Liver (tissue), 9 donors: Measurements from ENCODE around the gene PATL1. TPM values are rescaled to one million over a fixed set of nuclear protein-coding genes. Genes with fewer than 3 reads are reported as not detected.

Experiments used
- DNase-seq: peaks from one replicate; pipeline ENCODE4 v3.0.0-alpha.2; 2017; ENCODE audit warnings: low spot score
- H3K27ac ChIP-seq, 2 donors: one replicate each; pipeline ENCODE4 v1.7.0; 2013; ENCODE audit warnings: inconsistent platforms in 2 of 2, low read length in 2 of 2, control low read depth in 1 of 2, low read depth in 1 of 2, mild to moderate bottlenecking in 1 of 2
- H3K27me3 ChIP-seq, 4 donors: one replicate each; pipeline versions ENCODE4 v1.6.1 to v1.7.0; 2013; ENCODE audit warnings: low read length in 3 of 4, inconsistent platforms in 1 of 4, mild to moderate bottlenecking in 1 of 4, moderate library complexity in 1 of 4; ENCODE audit not compliant: control insufficient read depth in 4 of 4, insufficient read depth in 4 of 4
- H3K36me3 ChIP-seq, 4 donors: one replicate each; pipeline versions ENCODE4 v1.6.1 to v1.7.0; 2013; ENCODE audit warnings: low read length in 3 of 4, mild to moderate bottlenecking in 3 of 4, low read depth in 1 of 4, moderate library complexity in 1 of 4; ENCODE audit not compliant: control insufficient read depth in 4 of 4, insufficient read depth in 3 of 4
- H3K4me1 ChIP-seq, 4 donors: one replicate each; pipeline versions ENCODE4 v1.6.1 to v1.7.0; 2013; ENCODE audit warnings: low read length in 3 of 4, mild to moderate bottlenecking in 3 of 4, moderate library complexity in 1 of 4; ENCODE audit not compliant: control insufficient read depth in 4 of 4, insufficient read depth in 4 of 4
- H3K4me3 ChIP-seq, 3 donors: one replicate each; pipeline versions ENCODE4 v1.6.1 to v1.7.0; 2013; ENCODE audit warnings: low read length in 3 of 3, control low read depth in 1 of 3, low read depth in 1 of 3, mild to moderate bottlenecking in 1 of 3
- H3K9ac ChIP-seq, 2 donors: one replicate each; pipeline ENCODE4 v1.7.0; 2013; ENCODE audit warnings: low read length in 2 of 2, mild to moderate bottlenecking in 2 of 2, moderate library complexity in 2 of 2, control low read depth in 1 of 2, low read depth in 1 of 2
- H3K9me3 ChIP-seq, 4 donors: one replicate each; pipeline versions ENCODE4 v1.6.1 to v1.7.0; 2013; ENCODE audit warnings: low read length in 3 of 4; ENCODE audit not compliant: control insufficient read depth in 4 of 4
- ATF3 ChIP-seq: IDR thresholded peaks from 2 replicates; pipeline ENCODE4 v1.6.1; 2016; ENCODE audit warnings: antibody characterized with exemption
- CTCF ChIP-seq: fragments of 150-350 bp; IDR thresholded peaks from 2 replicates; pipeline ENCODE4 v1.5.1; 2017; ENCODE audit warnings: improper control_type of control experiment, low read depth, low read length; ENCODE audit not compliant: missing input control
- EGR1 ChIP-seq, 2 donors: IDR thresholded peaks; 2 replicates each; pipeline ENCODE4 v1.6.1; 2016 to 2018; ENCODE audit warnings: antibody characterized with exemption in 2 of 2, low read depth in 2 of 2
- FOXA1 ChIP-seq: IDR thresholded peaks from 2 replicates; pipeline ENCODE4 v1.6.1; 2016; ENCODE audit warnings: antibody characterized with exemption
- FOXA2 ChIP-seq: IDR thresholded peaks from 2 replicates; pipeline ENCODE4 v1.6.1; 2016; ENCODE audit warnings: antibody characterized with exemption
- GABPA ChIP-seq, 2 donors: IDR thresholded peaks in 1 of 2; conservative IDR thresholded peaks in 1 of 2; 2 replicates each; pipeline ENCODE4 v1.6.1; 2016; ENCODE audit warnings: antibody characterized with exemption in 2 of 2, mild to moderate bottlenecking in 1 of 2, moderate library complexity in 1 of 2
- HNF4A ChIP-seq, 2 donors: conservative IDR thresholded peaks; 2 replicates each; pipeline ENCODE4 v1.6.1; 2016; ENCODE audit warnings: antibody characterized with exemption in 2 of 2, mild to moderate bottlenecking in 2 of 2
- HNF4G ChIP-seq: IDR thresholded peaks from 2 replicates; pipeline ENCODE4 v1.6.1; 2016; ENCODE audit warnings: antibody characterized with exemption
- JUND ChIP-seq, 2 donors: IDR thresholded peaks; 2 replicates each; pipeline ENCODE4 v1.6.1; 2016; ENCODE audit warnings: antibody characterized with exemption in 2 of 2
- MAX ChIP-seq: IDR thresholded peaks from 2 replicates; pipeline ENCODE4 v1.6.1; 2016; ENCODE audit warnings: antibody characterized with exemption
- NR2F2 ChIP-seq: IDR thresholded peaks from 2 replicates; pipeline ENCODE4 v1.6.1; 2016; ENCODE audit warnings: antibody characterized with exemption
- RAD21 ChIP-seq, 2 donors: IDR thresholded peaks; 2 replicates each; pipeline ENCODE4 v1.6.1; 2016; ENCODE audit warnings: antibody characterized with exemption in 2 of 2, mild to moderate bottlenecking in 2 of 2
- REST ChIP-seq: IDR thresholded peaks from 2 replicates; pipeline ENCODE4 v1.6.1; 2016; ENCODE audit warnings: antibody characterized with exemption, mild to moderate bottlenecking
- RXRA ChIP-seq, 2 donors: IDR thresholded peaks; 2 replicates each; pipeline ENCODE4 v1.6.1; 2017 to 2018; ENCODE audit warnings: antibody characterized with exemption in 2 of 2, mild to moderate bottlenecking in 1 of 2
- SP1 ChIP-seq: IDR thresholded peaks from 2 replicates; pipeline ENCODE4 v1.6.1; 2018; ENCODE audit warnings: antibody characterized with exemption, mild to moderate bottlenecking
- TAF1 ChIP-seq: conservative IDR thresholded peaks from 2 replicates; pipeline ENCODE4 v1.6.1; 2016; ENCODE audit warnings: antibody characterized with exemption, mild to moderate bottlenecking
- YY1 ChIP-seq: IDR thresholded peaks from 2 replicates; pipeline ENCODE4 v1.6.1; 2016; ENCODE audit warnings: antibody characterized with exemption, mild to moderate bottlenecking
- ZBTB33 ChIP-seq: IDR thresholded peaks from 2 replicates; pipeline ENCODE4 v1.6.1; 2016; ENCODE audit warnings: antibody characterized with exemption
- WGBS: extraction: QIAGEN DNeasy Blood & Tissue Kit; methylation state at CpG from one replicate; pipeline ENCODE4 v1.1.7; 2013; 5-methylcytosine and 5-hydroxymethylcytosine counted together
- polyA plus RNA-seq, 2 donors: library from polyadenylated mRNA; stranded (reverse) in 1 of 2; unstranded in 1 of 2; fragments of 200-250 nt in 1 of 2; fragments of >200 nt in 1 of 2; fragmentation: Nextera tagmentation in 1 of 2; extraction: Ambion mirVana in 1 of 2; gene quantifications; one replicate each; pipeline versions ENCODE4 v1.2.1 to v1.2.3, GENCODE V29; 2013 to 2015
- total RNA-seq, 2 donors: library from RNA; depleted of rRNA; stranded (reverse); fragments of >200 nt; gene quantifications; one replicate each; pipeline ENCODE4 v1.2.3, GENCODE V29; 2014
- donor health status: healthy.
- donor health status: healthy.
- donor health status: healthy.
- donor health status: healthy.
- donor health status: healthy.

PATL1 gene
- total and polyA plus RNA-seq, 4 donors: 4.9 to 14.7 (median 12.4) TPM

- Histone ChIP-seq H3K4me3 (no peak overlapping the region), H3K9ac (no peak overlapping the region), H3K9me3 (no peaks in the 10 kb centered on the region), H3K36me3 (no peaks in the 10 kb centered on the region), H3K27me3 (no peaks in the 10 kb centered on the region), H3K27ac (peak overlapping the region in 1 of 2 donors; percentile 38), H3K4me1 (peaks cover 6 to 37% (median 17%) of the 10 kb centered on the region in 4 donors)
- DNase-seq: no peak
- 77% methylated on average over 8 of the region's 8 CpGs for WGBS
- TF ChIP-seq JUND (IDR thresholded peaks at IDR 0.05) (peak; percentile 90 to 93), ZBTB33 (no peak), NR2F2 (peak; percentile 41), GABPA (IDR thresholded peaks at IDR 0.05 in 1 of 2, conservative IDR thresholded peaks at IDR 0.05 in 1 of 2) (no peak), HNF4A (conservative IDR thresholded peaks at IDR 0.05) (peak; percentile 74 to 83), ATF3 (peak; percentile 92), FOXA1 (peak; percentile 10), MAX (peak; percentile 23), RXRA (IDR thresholded peaks at IDR 0.05) (peak; percentile 88), YY1 (no peak), HNF4G (peak; percentile 49), CTCF (no peak), FOXA2 (no peak), SP1 (peak; percentile 85), TAF1 (no peak), EGR1 (IDR thresholded peaks at IDR 0.05; ENCODE audit: low read depth in 2 of 2) (peak; percentile 33 to 68), RAD21 (IDR thresholded peaks at IDR 0.05) (peak in 1 of 2 donors; percentile 6), REST (peak; percentile 21)
Measured at GRCh38 chr11:59676205-59676604, 7.4 kb upstream of the PATL1 start.
